GM12878 (cell line): ENCODE data around the gene CCDC187. TPM values are rescaled to one million over a fixed set of nuclear protein-coding genes. Genes with fewer than 3 reads are reported as not detected.

Experiments used
- ATAC-seq: fragments of 200-7000 bp; cut with Tn5 transposase; 3 replicates; pipeline ENCODE4 v1.9.1; 2020; ENCODE audit warnings: mild to moderate bottlenecking, moderate library complexity
- BruUV-seq: library from RNA; stranded (reverse); fragments of 400-500 nt; replicated peaks from 2 replicates; lab custom pipeline; 2021; lab: Mats Ljungman, UMichigan
- CTCF ChIA-PET: fragments of 300-600 bp; sonication (Branson Sonifier 250); formaldehyde crosslinking; extraction: SDS; loops from one replicate; lab custom pipeline; 2021; ENCODE audit warnings: inconsistent platforms; lab: Yijun Ruan, JAX
- POLR2A ChIA-PET: fragments of 350-600 bp; formaldehyde crosslinking; extraction: SDS; loops from one replicate; lab custom pipeline; 2021; ENCODE audit warnings: inconsistent platforms; lab: Charles Lee
- RAD21 ChIA-PET: fragments of 300-600 bp; sonication (Branson Sonifier 250); formaldehyde crosslinking; loops from one replicate; lab custom pipeline; 2023; ENCODE audit warnings: antibody characterized with exemption; ENCODE audit not compliant: unreplicated experiment; lab: Charles Lee
- SMC1A ChIA-PET: fragments of 300-600 bp; sonication (Branson Sonifier 250); formaldehyde crosslinking; loops from one replicate; lab custom pipeline; 2023; ENCODE audit not compliant: unreplicated experiment, uncharacterized antibody; lab: Charles Lee
- DNase-seq: peaks from one replicate; pipeline ENCODE4 v3.0.0-alpha.2; 2011; ENCODE audit warnings: low read depth, low spot score
- FAIRE-seq: peaks from 3 replicates; lab custom pipeline; 2011; peaks lifted over from hg19 to GRCh38; lab: Jason Lieb, UNC
- H2AFZ ChIP-seq: 2 replicates; pipeline ENCODE4 v1.6.0; 2011; ENCODE audit warnings: low read depth, low read length, control low read depth; ENCODE audit not compliant: control insufficient read depth
- H3K27ac ChIP-seq: 2 replicates; pipeline ENCODE4 v1.5.1; 2011; ENCODE audit warnings: control low read depth; ENCODE audit not compliant: control insufficient read depth, insufficient read depth
- H3K27me3 ChIP-seq, 2 experiments: replicated peaks in 1 of 2; 2 replicates each; pipeline versions ENCODE4 v1.6.0 to v1.6.1; 2011; ENCODE audit warnings: low read length in 1 of 2; ENCODE audit not compliant: control insufficient read depth in 2 of 2, insufficient read depth in 2 of 2
- H3K36me3 ChIP-seq, 2 experiments: 2 replicates each; pipeline ENCODE4 v1.5.1; 2011; ENCODE audit warnings: low read length in 1 of 2; ENCODE audit not compliant: control insufficient read depth in 2 of 2, insufficient read depth in 2 of 2
- H3K4me1 ChIP-seq: 2 replicates; pipeline ENCODE4 v1.6.1; 2011; ENCODE audit warnings: mild to moderate bottlenecking, low read length, moderate library complexity, mixed read lengths; ENCODE audit not compliant: control insufficient read depth, insufficient read depth
- H3K4me2 ChIP-seq: 2 replicates; pipeline ENCODE4 v1.6.0; 2011; ENCODE audit warnings: control low read depth; ENCODE audit not compliant: control insufficient read depth, insufficient read depth
- H3K4me3 ChIP-seq: fragments of 200-600 bp; sonication (generic); 2 replicates; pipeline ENCODE4 v1.5.1; 2016
- H3K79me2 ChIP-seq: 2 replicates; pipeline ENCODE4 v1.6.0; 2011; ENCODE audit warnings: low read length; ENCODE audit not compliant: control insufficient read depth, insufficient read depth
- H3K9ac ChIP-seq: 2 replicates; pipeline ENCODE4 v1.8.0; 2011; ENCODE audit warnings: low read length, control low read depth, mixed read lengths; ENCODE audit not compliant: control insufficient read depth, insufficient read depth
- H3K9me3 ChIP-seq: replicated peaks from 3 replicates; pipeline ENCODE4 v1.5.1; 2011; ENCODE audit warnings: mild to moderate bottlenecking, low read length; ENCODE audit not compliant: control insufficient read depth, insufficient read depth
- H4K20me1 ChIP-seq: 2 replicates; pipeline ENCODE4 v1.6.0; 2011; ENCODE audit not compliant: control insufficient read depth, insufficient read depth
- CEBPZ ChIP-seq: fragments of 150-350 bp; IDR thresholded peaks from 2 replicates; pipeline ENCODE4 v1.6.1; 2016; ENCODE audit warnings: low read depth, low read length
- CHD4 ChIP-seq: fragments of 200-600 bp; sonication (generic); IDR thresholded peaks from 2 replicates; pipeline ENCODE4 v1.6.1; 2016; ENCODE audit warnings: mild to moderate bottlenecking
- ETV6 ChIP-seq, 2 experiments: fragments of 450-650 bp in 1 of 2; IDR thresholded peaks in 1 of 2; conservative IDR thresholded peaks in 1 of 2; 2 replicates each; pipeline ENCODE4 v1.6.1; 2014; ENCODE audit warnings: antibody characterized with exemption in 1 of 2, borderline replicate concordance in 1 of 2, low read depth in 1 of 2, mild to moderate bottlenecking in 1 of 2, moderate library complexity in 1 of 2
- HDAC2 ChIP-seq: fragments of 200-600 bp; sonication (generic); IDR thresholded peaks from 2 replicates; pipeline ENCODE4 v1.6.1; 2017
- IRF4 ChIP-seq: IDR thresholded peaks from 2 replicates; pipeline ENCODE4 v1.6.1; 2011; ENCODE audit warnings: low read depth, low read length
- PAX8 ChIP-seq: fragments of 450-650 bp; IDR thresholded peaks from 2 replicates; pipeline ENCODE4 v1.6.1; 2017; ENCODE audit warnings: mild to moderate bottlenecking, moderate library complexity
- RAD21 ChIP-seq: IDR thresholded peaks from 2 replicates; pipeline ENCODE4 v1.6.1; 2011; ENCODE audit warnings: mild to moderate bottlenecking, low read depth, low read length, moderate library complexity; ENCODE audit not compliant: insufficient read depth
- SUPT20H ChIP-seq: IDR thresholded peaks from 2 replicates; pipeline ENCODE4 v1.6.1; 2011; ENCODE audit warnings: low read depth, mild to moderate bottlenecking, low read length, moderate library complexity, borderline replicate concordance; ENCODE audit not compliant: control insufficient read depth
- TARDBP ChIP-seq: IDR thresholded peaks from 2 replicates; pipeline ENCODE4 v1.6.1; 2016; ENCODE audit warnings: borderline replicate concordance
- TCF12 ChIP-seq: IDR thresholded peaks from 2 replicates; pipeline ENCODE4 v1.6.1; 2011; ENCODE audit warnings: low read depth, mild to moderate bottlenecking, low read length
- WGBS: methylation state at CpG from one replicate; pipeline ENCODE4 v1.1.6; 2016; ENCODE audit warnings: low lambda C conversion rate; ENCODE audit not compliant: insufficient replicate concordance, insufficient coverage; ENCODE audit errors: missing lambda C conversion rate; 5-methylcytosine and 5-hydroxymethylcytosine counted together
- in situ Hi-C: fragments of 300-500 bp; cut with MboI; formaldehyde crosslinking; loops from 9 replicates; pipeline ENCODE4 v1.14.3; 2018; ENCODE audit warnings: mixed read lengths
- intact Hi-C: fragments of 100-400 bp; cut with micrococcal nuclease; formaldehyde crosslinking; loops from one replicate; pipeline ENCODE4 v1.14.2; 2022; ENCODE audit not compliant: unreplicated experiment
- polyA plus RNA-seq, 11 experiments: library from polyadenylated mRNA; depleted of rRNA in 4 of 11; unstranded in 6 of 11; stranded (reverse) in 5 of 11; fragments of >200 nt; fragmentation: Nextera tagmentation in 4 of 11; fragmentation: Illumina TruSeq in 1 of 11; extraction: Ambion mirVana in 4 of 11; extraction: Trizol in 1 of 11; gene quantifications; 1 replicate in 1 of 11; 2 replicates in 10 of 11; pipeline versions ENCODE4 v1.2.1 to v1.2.3, GENCODE V29; 2011 to 2016; ENCODE audit warnings: inconsistent platforms in 2 of 11, missing spikeins in 2 of 11, low read depth in 1 of 11
- total RNA-seq, 4 experiments: library from RNA; depleted of rRNA in 3 of 4; stranded (reverse); fragments of >200 nt in 3 of 4; fragmentation: Illumina TruSeq in 1 of 4; extraction: Trizol in 1 of 4; gene quantifications; 2 replicates each; pipeline versions ENCODE4 v1.2.1 to v1.2.3, GENCODE V29; 2013 to 2021

Gene CCDC187
- total and polyA plus RNA-seq, 10 of the 15 experiments (the other 5 are each of a cell fraction or from before 2014, with no cell fraction given), result 0.04 to 0.23 (median 0.04) TPM; not detected in 7

- no peaks in the 10 kb centered on the region for H3K9me3 ChIP-seq
- no peaks in the 10 kb centered on the region for H3K79me2 ChIP-seq
- no peak overlapping the region for H3K9ac ChIP-seq
- intact Hi-C loops, result no loop called here
- ATAC-seq, result no peak
- in situ Hi-C loops, result no loop called here
- no peak overlapping the region for H3K27ac ChIP-seq
- CTCF ChIA-PET, result no interaction called here
- TF ChIP-seq HDAC2, result no peak
- H3K4me1 ChIP-seq, result no peaks in the 10 kb centered on the region
- no peak overlapping the region for H3K4me3 ChIP-seq
- DNase-seq, result no peak
- 36% methylated on average over 12 of the region's 15 CpGs for WGBS
- no peak overlapping the region for H2AFZ ChIP-seq
- no peak overlapping the region for H3K4me2 ChIP-seq
- SMC1A ChIA-PET, result no interaction called here
- no peak for FAIRE-seq
- H3K27me3 ChIP-seq, result peaks cover 7 to 8% of the 10 kb centered on the region in 2 experiments; a peak in 3 of 4 replicates
- H4K20me1 ChIP-seq, result no peaks in the 10 kb centered on the region
- RAD21 ChIA-PET, result interaction anchor here (0.6 kb wide), 1 partner anchor 283 kb away, joined by 3 read pairs; no protein-coding TSS in a partner anchor
- no TSS peak for BruUV-seq
- no peaks in the 10 kb centered on the region for H3K36me3 ChIP-seq
- POLR2A ChIA-PET, result no interaction called here
These were observed 27.1 kb upstream of the CCDC187 start for GRCh38 chr9:136331030-136331429.

- ChIA-PET RAD21 (no interaction called here), CTCF (no interaction called here), POLR2A (no interaction called here), SMC1A (no interaction called here)
- Histone ChIP-seq H3K4me1 (no peaks in the 10 kb centered on the region), H3K4me2 (no peak overlapping the region), H3K9me3 (no peaks in the 10 kb centered on the region), H3K79me2 (no peaks in the 10 kb centered on the region), H3K36me3 (no peaks in the 10 kb centered on the region), H3K27me3 (peaks cover 7 to 8% of the 10 kb centered on the region in 2 experiments; a peak in 3 of 4 replicates), H3K4me3 (no peak overlapping the region), H3K9ac (no peak overlapping the region), H3K27ac (no peak overlapping the region), H4K20me1 (no peaks in the 10 kb centered on the region), H2AFZ (no peak overlapping the region)
- DNase-seq (no peak), ATAC-seq (no peak), FAIRE-seq (no peak)
- in situ Hi-C loops (no loop called here), intact Hi-C loops (no loop called here)
- BruUV-seq, result no TSS peak
- no peak for TF ChIP-seq RAD21
- TF ChIP-seq ETV6 (conservative IDR thresholded peaks at IDR 0.05 in 1 of 2, IDR thresholded peaks at IDR 0.05 in 1 of 2; ENCODE audit: borderline replicate concordance in 1 of 2, low read depth in 1 of 2), result no peak
- TF ChIP-seq TCF12, result no peak
- TF ChIP-seq CEBPZ, result no peak
- no peak for TF ChIP-seq SUPT20H
- no peak for TF ChIP-seq PAX8
- no peak for TF ChIP-seq IRF4
- TF ChIP-seq TARDBP, result no peak
- TF ChIP-seq CHD4, result no peak
- 23% methylated on average over 14 of the region's 14 CpGs for WGBS
These were observed 26.6 kb upstream of the CCDC187 start for GRCh38 chr9:136330406-136330990.
